Brain microvascular endothelial cell (primary cell): ENCODE measurements around the gene OR5K2.

Source experiments
- DNase-seq: peaks from one replicate; pipeline ENCODE4 v3.0.0-alpha.2; 2020
- H3K27ac ChIP-seq: fragments of 250-450 bp; sonication (Bioruptor Pico); 2 replicates; pipeline ENCODE4 v1.5.1; 2020; ENCODE audit warnings: mild to moderate bottlenecking, moderate library complexity
- H3K27me3 ChIP-seq: fragments of 250-450 bp; sonication (Bioruptor Pico); replicated peaks from 2 replicates; pipeline ENCODE4 v1.5.1; 2020; ENCODE audit warnings: mild to moderate bottlenecking
- H3K36me3 ChIP-seq: fragments of 250-450 bp; sonication (Bioruptor Pico); replicated peaks from 2 replicates; pipeline ENCODE4 v1.5.1; 2020; ENCODE audit warnings: mild to moderate bottlenecking
- H3K4me3 ChIP-seq: 2 replicates; pipeline ENCODE4 v1.5.1; 2011; ENCODE audit warnings: low read depth, mild to moderate bottlenecking, control low read depth, low read length, moderate library complexity
- CTCF ChIP-seq: IDR thresholded peaks from 2 replicates; pipeline ENCODE4 v1.5.1; 2011; ENCODE audit warnings: low read depth, mild to moderate bottlenecking, moderate library complexity, low read length, control low read depth, inconsistent platforms; ENCODE audit errors: missing control alignments
- in situ Hi-C: cut with HindIII; loops from 2 replicates; pipeline ENCODE4 v1.10.0; 2017; ENCODE audit warnings: low sequenced_read_pairs, low pct_ligation_motif_present

Gene OR5K2

GRCh38 chr3:98525494-98525893 lies 28.0 kb downstream of the OR5K2 start:
- no peak for DNase-seq
- in situ Hi-C loops: no loop called here
- H3K4me3 ChIP-seq: no peak overlapping the region
- H3K27me3 ChIP-seq: no peaks in the 10 kb centered on the region
- TF ChIP-seq CTCF: no peak
- H3K36me3 ChIP-seq: no peaks in the 10 kb centered on the region
- H3K27ac ChIP-seq: no peak overlapping the region

DNA sequence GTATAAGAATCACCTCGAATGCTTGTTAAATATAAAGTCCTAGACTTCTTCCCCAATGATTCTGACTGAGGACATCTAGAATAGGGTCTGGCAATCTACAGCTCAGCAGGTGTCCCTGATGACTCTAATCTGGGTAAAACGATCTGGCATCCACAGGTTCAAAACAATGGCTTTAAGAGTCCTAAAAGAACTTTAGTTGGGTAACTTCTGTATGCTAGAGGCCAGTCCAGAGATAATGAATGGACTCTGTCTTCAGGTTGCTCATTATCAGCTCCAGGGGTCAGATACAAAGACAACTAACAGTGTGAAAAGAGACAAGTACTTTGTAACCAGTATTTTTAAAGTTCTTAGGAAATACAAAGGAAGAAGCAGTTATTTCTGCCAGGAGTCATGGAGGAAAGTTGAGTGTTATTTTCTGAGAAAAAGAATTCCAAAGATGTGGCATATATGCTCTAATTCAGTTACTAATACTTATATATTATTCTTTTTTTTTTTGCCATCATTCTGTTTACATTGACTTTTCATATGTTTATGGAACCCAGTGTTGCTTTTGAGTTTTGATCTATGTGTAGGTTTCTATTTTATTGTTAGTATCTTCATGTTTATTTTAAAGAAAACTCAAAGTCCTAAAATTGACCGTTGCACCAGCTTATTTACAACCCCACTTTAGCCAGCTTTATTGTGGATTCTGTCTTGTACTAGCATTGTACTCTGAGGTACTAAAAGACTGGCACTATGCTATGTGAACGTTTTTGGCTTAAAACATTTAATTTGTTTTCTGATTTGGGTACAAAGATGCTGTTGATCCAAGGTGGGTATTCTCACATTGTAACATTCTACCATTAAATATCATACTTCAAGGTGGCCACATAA lies 31.2 kb downstream of the OR5K2 start:
- no peak for TF ChIP-seq CTCF
- Histone ChIP-seq H3K36me3 (no peaks in the 10 kb centered on the region), H3K4me3 (no peak overlapping the region), H3K27ac (no peak overlapping the region), H3K27me3 (no peaks in the 10 kb centered on the region)
- in situ Hi-C loops: no loop called here
- no peak for DNase-seq

- H3K36me3 ChIP-seq: no peaks in the 10 kb centered on the region
- DNase-seq: no peak
- H3K27me3 ChIP-seq: no peaks in the 10 kb centered on the region
- H3K27ac ChIP-seq: no peak overlapping the region
- no peak for TF ChIP-seq CTCF
- in situ Hi-C loops: no loop called here
- no peak overlapping the region for H3K4me3 ChIP-seq
Observed at GRCh38 chr3:98529856-98530459, 32.5 kb downstream of the OR5K2 start.

- DNase-seq: no peak
- in situ Hi-C loops: no loop called here
- no peak for TF ChIP-seq CTCF
Observed at GRCh38 chr3:98530676-98531075, 33.2 kb downstream of the OR5K2 start.

GRCh38 chr3:98531622-98532274 lies 34.3 kb downstream of the OR5K2 start, which contains the start of gene GPR15:
Gene GPR15 (plus strand): TSS chr3:98531978. CDS start chr3:98532034, 56 bp downstream.
- in situ Hi-C loops: no loop called here
- no peak for DNase-seq
- no peaks in the 10 kb centered on the region for H3K27me3 ChIP-seq
- no peak for TF ChIP-seq CTCF
- H3K36me3 ChIP-seq: no peaks in the 10 kb centered on the region
- no peak within 1 kb of the TSS for H3K4me3 ChIP-seq
- H3K27ac ChIP-seq: no peak within 1 kb of the TSS

More at GRCh38 chr3:98530676-98531075, 33.2 kb downstream of the OR5K2 start:
- Histone ChIP-seq H3K27ac (no peak overlapping the region), H3K36me3 (no peaks in the 10 kb centered on the region), H3K4me3 (no peak overlapping the region), H3K27me3 (no peaks in the 10 kb centered on the region)
